ENCODE results near the gene ZNF41.

- no peak for TF ChIP-seq POLR2A (IDR thresholded peaks at IDR 0.05)
- TF ChIP-seq CTCF (IDR thresholded peaks at IDR 0.05) = no peak
These were observed 24.5 kb downstream of the ZNF41 start for GRCh38 chrX:47458528-47458927.

All from thyroid gland (tissue), 4 donors.